ENCODE results near the gene ZNF140.

DNA sequence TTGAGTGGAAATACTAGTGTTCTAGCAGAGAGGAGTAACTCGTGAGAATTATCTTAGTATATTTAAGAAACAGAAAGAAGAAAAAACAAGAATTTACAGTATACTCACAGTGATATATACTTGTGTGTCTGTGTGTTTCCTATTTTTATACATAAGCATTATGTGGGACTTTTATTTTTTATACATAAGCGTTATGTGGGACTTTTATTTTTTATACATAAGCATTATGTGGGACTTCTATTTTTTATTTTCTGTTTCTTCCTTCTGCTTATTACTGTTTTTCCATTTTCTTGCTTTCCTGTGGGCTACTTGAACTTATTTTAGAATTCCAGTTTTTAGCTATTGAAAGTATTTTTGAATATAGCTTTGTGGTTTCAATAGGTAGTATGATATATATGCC lies 6.9 kb upstream of the ZNF140 start:
- TF ChIP-seq EZH2 (IDR thresholded peaks at IDR 0.05; ENCODE audit: low read depth) (no peak), CTCF (conservative IDR thresholded peaks at IDR 0.05) (no peak)

Data from PC-9 (cell line).